Measurements from ENCODE around the gene STOML2. TPM values are rescaled to one million over a fixed set of nuclear protein-coding genes. Genes with fewer than 3 reads are reported as not detected.
"Not testable (repeated sequence)": the region's sequence is repeated elsewhere in the genome, so short reads cannot be mapped to it uniquely, and the experiment has no call there.

Gene STOML2, protein sequence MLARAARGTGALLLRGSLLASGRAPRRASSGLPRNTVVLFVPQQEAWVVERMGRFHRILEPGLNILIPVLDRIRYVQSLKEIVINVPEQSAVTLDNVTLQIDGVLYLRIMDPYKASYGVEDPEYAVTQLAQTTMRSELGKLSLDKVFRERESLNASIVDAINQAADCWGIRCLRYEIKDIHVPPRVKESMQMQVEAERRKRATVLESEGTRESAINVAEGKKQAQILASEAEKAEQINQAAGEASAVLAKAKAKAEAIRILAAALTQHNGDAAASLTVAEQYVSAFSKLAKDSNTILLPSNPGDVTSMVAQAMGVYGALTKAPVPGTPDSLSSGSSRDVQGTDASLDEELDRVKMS
- 94.2 TPM for total RNA-seq

- no peaks in the 10 kb centered on the region for H3K9me3 ChIP-seq
- peaks cover 4 to 12% of the 10 kb centered on the region in 2 donors for H3K4me1 ChIP-seq
- TF ChIP-seq, protein P1, sequence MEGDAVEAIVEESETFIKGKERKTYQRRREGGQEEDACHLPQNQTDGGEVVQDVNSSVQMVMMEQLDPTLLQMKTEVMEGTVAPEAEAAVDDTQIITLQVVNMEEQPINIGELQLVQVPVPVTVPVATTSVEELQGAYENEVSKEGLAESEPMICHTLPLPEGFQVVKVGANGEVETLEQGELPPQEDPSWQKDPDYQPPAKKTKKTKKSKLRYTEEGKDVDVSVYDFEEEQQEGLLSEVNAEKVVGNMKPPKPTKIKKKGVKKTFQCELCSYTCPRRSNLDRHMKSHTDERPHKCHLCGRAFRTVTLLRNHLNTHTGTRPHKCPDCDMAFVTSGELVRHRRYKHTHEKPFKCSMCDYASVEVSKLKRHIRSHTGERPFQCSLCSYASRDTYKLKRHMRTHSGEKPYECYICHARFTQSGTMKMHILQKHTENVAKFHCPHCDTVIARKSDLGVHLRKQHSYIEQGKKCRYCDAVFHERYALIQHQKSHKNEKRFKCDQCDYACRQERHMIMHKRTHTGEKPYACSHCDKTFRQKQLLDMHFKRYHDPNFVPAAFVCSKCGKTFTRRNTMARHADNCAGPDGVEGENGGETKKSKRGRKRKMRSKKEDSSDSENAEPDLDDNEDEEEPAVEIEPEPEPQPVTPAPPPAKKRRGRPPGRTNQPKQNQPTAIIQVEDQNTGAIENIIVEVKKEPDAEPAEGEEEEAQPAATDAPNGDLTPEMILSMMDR (IDR thresholded peaks at IDR 0.05) = no peak
- intact Hi-C loops (cut with DNase I) = loop anchor here (1.0 to 2.0 kb wide), 2 partner anchors 8 to 114 kb away; partner anchors contain the start of gene DNAJB5
- H3K4me3 ChIP-seq = peak within 1 kb of the TSS; percentile 71 to 78
- no peaks in the 10 kb centered on the region for H3K27me3 ChIP-seq
- peak within 1 kb of the TSS; percentile 81 to 90 for H3K27ac ChIP-seq
- DNase-seq (ENCODE audit: low spot score in 2 of 2) = peak; percentile 84 to 96
- peaks cover 36 to 58% of the 10 kb centered on the region in 2 donors for H3K36me3 ChIP-seq
Observed at GRCh38 chr9:35102769-35103659, at the start of gene STOML2. Gene STOML2 (minus strand): TSS chr9:35103131. CDS start chr9:35103094, 37 bp downstream.

- H3K36me3 ChIP-seq; intact Hi-C loops (cut with DNase I); H3K4me1 ChIP-seq; H3K27me3 ChIP-seq; DNase-seq (ENCODE audit: low spot score in 2 of 2); H3K4me3 ChIP-seq; H3K27ac ChIP-seq: not testable (repeated sequence)
- H3K9me3 ChIP-seq = peaks cover 14 to 40% of the 10 kb centered on the region in 2 donors
Observed at GRCh38 chr9:35147941-35148563, 45.1 kb upstream of the STOML2 start.

- H3K27me3 ChIP-seq = no peaks in the 10 kb centered on the region
- intact Hi-C loops (cut with DNase I) = no loop called here
- H3K36me3 ChIP-seq = no peaks in the 10 kb centered on the region
- H3K4me3 ChIP-seq = no peak overlapping the region
- no peak overlapping the region for H3K27ac ChIP-seq
- TF ChIP-seq, protein P1 (IDR thresholded peaks at IDR 0.05) = no peak
- DNase-seq (ENCODE audit: low spot score in 2 of 2) = no peak
- H3K4me1 ChIP-seq = no peaks in the 10 kb centered on the region
- peaks cover 0 to 24% of the 10 kb centered on the region in 2 donors for H3K9me3 ChIP-seq
Observed at GRCh38 chr9:35142037-35142436, 39.1 kb upstream of the STOML2 start.

DNA sequence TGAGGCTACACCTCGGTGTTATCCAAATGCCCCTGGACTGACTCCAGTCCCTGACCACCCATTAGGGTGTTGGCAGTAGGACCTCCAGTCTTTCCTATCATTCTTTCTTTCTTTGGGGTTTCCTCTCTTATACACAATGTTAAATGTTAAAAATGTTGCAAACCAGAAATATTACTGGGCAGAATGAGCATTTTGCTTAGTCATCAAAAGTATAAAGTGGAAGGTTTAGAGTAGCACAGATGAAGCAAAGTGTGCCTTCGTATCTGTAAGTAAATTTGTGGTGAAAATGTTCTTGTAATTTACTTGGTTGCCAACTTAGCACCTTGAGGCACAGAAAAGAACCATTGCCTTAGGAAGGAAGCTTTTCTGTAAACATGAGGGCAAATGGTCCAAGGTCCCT, 37.2 kb upstream of the STOML2 start:
- TF ChIP-seq, protein P1 (IDR thresholded peaks at IDR 0.05) = no peak
- intact Hi-C loops (cut with DNase I) = no loop called here
- no peaks in the 10 kb centered on the region for H3K36me3 ChIP-seq
- no peak overlapping the region for H3K4me3 ChIP-seq
- H3K9me3 ChIP-seq = peaks cover 0 to 11% of the 10 kb centered on the region in 2 donors
- H3K27ac ChIP-seq = no peak overlapping the region
- no peak for DNase-seq (ENCODE audit: low spot score in 2 of 2)
- H3K4me1 ChIP-seq = no peaks in the 10 kb centered on the region
- no peaks in the 10 kb centered on the region for H3K27me3 ChIP-seq

DNA sequence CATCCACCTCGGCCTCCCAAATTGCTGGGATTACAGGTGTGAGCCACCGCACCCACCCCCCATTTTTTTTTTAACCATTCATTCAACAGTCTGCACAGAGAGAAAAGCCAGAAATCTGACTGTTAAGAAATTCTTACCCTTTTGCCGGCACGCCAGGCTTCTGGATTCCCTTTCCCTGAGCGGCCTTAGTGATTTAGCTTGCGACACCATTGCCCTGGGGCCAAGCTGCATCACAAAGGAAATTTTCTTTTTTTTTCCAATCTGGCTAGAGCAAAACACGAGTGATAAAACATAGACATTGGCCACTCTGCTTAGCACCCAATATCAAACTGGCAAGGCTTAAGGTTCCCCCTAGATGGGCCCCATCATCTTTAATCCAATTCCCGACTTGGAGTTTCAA, 33.9 kb upstream of the STOML2 start:
- H3K9me3 ChIP-seq = peaks cover 0 to 2% of the 10 kb centered on the region in 2 donors
- no peaks in the 10 kb centered on the region for H3K27me3 ChIP-seq
- DNase-seq (ENCODE audit: low spot score in 2 of 2) = no peak
- no peaks in the 10 kb centered on the region for H3K36me3 ChIP-seq
- H3K4me1 ChIP-seq = no peaks in the 10 kb centered on the region
- no peak overlapping the region for H3K27ac ChIP-seq
- TF ChIP-seq, protein P1 (IDR thresholded peaks at IDR 0.05) = no peak
- intact Hi-C loops (cut with DNase I) = no loop called here
- H3K4me3 ChIP-seq = no peak overlapping the region

Measured in ascending aorta (tissue), 2 donors.